Hepatic stellate cell (primary cell): ENCODE data around the gene DNAJC17.

ENCODE experiments used
- DNase-seq: peaks from one replicate; pipeline ENCODE4 v3.0.0; 2011; ENCODE audit warnings: low spot score

The DNAJC17 gene

GRCh38 chr15:40830884-40831283, 23.6 kb upstream of the DNAJC17 start:
- DNase-seq: no peak

DNA sequence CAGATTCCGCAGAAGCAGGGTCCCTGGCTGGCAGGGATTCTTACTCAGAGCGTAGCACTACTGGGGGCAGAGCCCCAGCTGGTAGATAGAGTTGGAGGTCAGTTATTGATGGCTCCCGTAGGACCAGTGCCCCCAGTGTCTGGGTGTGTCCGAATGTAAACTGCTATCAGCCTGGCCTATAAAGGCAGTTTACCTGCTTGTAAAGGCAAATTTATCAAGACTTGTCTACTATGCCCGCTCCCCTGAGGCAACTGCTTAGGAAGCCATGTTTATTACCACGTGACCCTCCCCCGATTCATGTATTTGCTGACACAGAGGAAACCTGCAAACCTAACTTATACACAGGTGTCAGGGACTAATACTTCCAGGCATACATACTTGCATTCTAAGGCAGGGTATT, 21.8 kb upstream of the DNAJC17 start:
- DNase-seq: no peak

- DNase-seq: no peak
Observed at GRCh38 chr15:40828447-40829036, 21.3 kb upstream of the DNAJC17 start, which contains the start of gene PPP1R14D. PPP1R14D (minus strand) TSS chr15:40828708; CDS start chr15:40828641, 67 bp downstream.

DNA sequence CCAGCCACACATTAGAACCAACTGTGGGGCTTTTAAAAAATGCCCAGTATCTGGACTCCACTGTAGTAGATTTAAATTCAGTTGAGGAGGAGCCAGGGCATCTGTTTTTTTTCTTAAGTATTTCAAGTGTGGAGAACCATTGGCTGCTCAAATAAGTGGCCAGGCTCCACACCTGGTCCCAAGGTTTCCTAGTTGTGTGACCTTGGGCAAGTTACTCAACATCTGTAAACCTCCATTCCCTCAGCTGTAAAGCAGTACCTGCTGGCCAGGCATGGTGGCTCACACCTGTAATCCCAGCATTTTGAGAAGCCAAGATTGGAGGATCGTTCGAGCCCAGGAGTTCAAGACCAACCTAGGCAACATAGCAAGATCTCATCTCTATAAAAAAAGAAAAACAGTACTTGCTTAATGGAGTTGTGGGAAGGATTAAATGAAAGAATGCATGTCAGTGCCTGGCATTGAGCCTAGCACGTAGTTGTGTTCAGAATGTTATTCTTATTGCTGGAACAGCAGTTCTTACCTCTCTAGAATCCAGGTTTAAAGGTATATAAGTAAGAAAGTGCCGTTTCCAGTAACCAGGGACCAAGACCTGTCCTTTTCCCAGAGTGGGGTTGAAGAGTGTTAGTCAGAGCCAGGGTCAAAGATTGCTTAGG, 19.3 kb upstream of the DNAJC17 start:
- DNase-seq: no peak

GRCh38 chr15:40825661-40826422, 18.6 kb upstream of the DNAJC17 start:
- DNase-seq: no peak

DNA sequence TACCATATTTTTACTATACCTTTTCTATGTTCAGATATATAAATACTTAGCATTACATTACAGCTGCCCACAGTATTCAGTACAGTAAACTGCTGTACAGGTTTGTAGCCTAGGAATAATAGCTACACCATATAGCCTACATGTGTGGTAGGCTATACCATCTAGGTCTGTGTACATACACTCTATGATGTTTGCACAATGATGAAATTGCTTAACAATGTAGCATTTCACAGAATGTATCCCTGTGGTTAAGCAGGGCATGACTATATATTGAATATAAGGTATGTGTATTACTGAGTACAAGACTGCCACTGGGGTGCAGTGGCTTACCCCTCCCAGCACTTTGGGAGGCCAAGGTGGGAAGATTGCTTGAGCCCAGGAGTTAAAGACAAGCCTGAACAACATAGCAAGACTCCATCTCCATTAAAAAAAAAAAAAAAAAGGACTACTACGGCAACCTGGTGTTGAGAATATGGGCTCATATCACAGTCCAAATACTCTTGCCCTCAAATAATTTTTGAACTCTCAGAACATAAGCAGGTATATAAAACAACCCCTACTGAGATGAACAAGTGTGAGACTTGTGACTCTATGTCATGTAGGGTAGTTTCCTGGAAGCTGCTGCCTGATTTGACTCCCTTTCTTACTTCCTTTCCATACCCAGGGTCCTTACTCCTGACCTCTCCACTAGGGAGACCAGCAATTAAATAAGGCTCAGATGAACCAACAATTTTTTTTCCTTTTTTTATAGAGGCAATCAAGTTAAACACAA, 16.5 kb upstream of the DNAJC17 start:
- DNase-seq: no peak

DNA sequence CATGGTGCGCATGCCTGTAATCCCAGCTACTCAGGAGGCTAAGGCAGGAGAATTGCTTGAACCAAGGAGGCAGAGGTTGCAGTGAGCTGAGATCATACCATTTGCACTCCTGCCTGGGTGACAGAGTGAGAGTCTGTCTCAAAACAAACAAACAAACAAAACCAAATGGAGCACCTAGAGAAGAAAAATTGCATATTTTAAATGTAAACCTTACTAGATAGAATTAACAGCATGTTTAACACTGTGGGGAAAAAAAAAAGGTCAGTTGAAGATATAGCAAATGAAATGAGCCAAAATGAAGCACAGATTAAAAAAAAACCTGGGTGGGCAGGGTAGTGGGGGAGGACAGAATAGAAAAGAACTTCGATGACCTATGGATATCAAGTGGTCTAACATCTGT, 13.9 kb upstream of the DNAJC17 start:
- no peak for DNase-seq

GRCh38 chr15:40819048-40819447, 11.8 kb upstream of the DNAJC17 start:
- no peak for DNase-seq

DNA sequence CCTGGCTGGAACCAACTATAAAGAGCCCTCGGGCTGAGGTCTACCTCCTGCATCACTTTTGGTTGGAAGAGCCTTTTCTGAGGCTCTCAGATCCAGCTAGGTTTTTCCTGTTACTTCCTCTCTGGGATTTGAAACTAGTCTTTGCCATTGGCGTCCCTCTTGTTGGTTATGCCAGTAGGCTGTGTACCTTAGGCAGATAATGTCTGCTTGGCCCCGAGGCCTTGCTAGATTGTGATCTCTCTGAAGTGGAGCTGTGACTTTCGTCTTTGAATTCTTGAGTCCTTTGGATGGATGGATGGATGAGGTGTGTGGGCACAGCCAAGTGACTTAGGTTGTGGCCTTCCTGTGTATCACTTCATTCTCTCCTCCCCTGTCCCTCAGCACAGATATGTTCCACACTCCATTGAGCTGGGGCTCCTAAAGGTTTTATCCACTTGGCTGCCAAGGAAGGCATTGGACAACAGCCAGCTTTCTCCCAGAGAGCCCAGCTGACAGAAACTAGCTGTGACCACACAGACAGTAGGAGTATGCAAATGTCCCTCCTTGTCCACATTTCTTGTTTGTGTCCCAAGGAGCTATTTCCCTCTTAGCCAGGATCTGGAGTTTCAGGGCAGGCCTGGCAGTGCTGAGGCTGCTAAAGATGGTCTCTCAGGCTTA, 7.9 kb upstream of the DNAJC17 start:
- DNase-seq: no peak

GRCh38 chr15:40812721-40813425, 5.6 kb upstream of the DNAJC17 start:
- no peak for DNase-seq

DNA sequence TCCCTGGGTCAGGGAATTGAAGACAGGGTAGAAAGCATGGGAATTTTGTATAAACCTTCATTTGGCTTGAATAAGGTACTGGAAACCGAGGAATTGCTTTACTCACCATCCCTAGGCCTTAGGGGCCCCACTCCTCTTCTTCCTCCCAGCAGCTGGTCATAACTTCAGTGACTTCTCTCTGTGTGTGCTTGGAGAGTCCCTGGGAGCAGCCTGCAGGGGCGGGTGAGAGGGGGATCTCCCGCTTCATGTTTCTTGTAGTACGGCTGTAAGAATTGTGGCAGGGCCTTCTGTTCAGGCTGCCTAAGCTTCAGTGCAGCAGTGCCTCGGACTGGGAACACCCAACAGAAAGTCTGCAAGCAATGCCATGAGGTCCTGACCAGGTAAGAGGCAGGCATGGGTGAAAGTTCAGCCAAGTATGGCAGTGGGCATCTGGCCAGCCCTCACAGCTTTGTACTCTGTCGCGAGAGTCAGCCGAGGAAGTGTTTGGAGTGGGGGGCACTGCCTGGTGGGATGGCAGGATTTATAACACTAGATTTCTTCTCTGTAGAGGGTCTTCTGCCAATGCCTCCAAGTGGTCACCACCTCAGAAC, 1.7 kb upstream of the DNAJC17 start:
- DNase-seq: no peak

GRCh38 chr15:40807888-40808461, 702 bp upstream of the DNAJC17 start:
- DNase-seq: no peak

GRCh38 chr15:40806672-40807027, 623 bp downstream of the DNAJC17 start:
- DNase-seq: no peak

- no peak for DNase-seq
Observed at GRCh38 chr15:40803688-40804087, 3.6 kb downstream of the DNAJC17 start.

- DNase-seq: no peak
Observed at GRCh38 chr15:40803076-40803475, 4.2 kb downstream of the DNAJC17 start.

GRCh38 chr15:40799523-40799922, 7.8 kb downstream of the DNAJC17 start:
- no peak for DNase-seq

GRCh38 chr15:40796512-40796911, 10.8 kb downstream of the DNAJC17 start:
- DNase-seq: no peak

- no peak for DNase-seq
Observed at GRCh38 chr15:40796041-40796440, 11.2 kb downstream of the DNAJC17 start.

GRCh38 chr15:40793216-40793989, 13.9 kb downstream of the DNAJC17 start:
- DNase-seq: peak; percentile 49

DNA sequence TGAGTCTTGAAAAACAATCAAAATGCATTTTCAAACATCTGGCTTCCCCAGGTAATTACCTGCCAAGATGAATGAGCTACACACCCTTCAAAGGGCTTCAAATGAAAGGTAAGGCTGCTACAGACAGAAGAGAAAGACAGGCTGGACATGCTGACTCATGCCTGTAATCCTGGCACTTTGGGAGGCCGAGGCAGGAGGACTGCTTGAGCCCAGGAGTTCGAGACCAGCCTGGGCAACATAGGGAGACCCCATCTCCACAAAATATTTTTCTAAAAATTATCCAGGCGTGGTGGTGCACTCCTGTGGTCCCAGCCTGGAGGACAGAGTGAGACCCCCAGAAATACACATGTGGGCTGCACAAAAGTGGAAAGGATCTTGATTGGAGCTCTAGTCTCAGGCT, 14.9 kb downstream of the DNAJC17 start:
- DNase-seq: no peak
